Measurements from ENCODE around the gene ALLC.

ALLC gene

GRCh38 chr2:3654011-3654410, 4.0 kb upstream of the ALLC start:
- Histone ChIP-seq H3K27me3 (ENCODE audit: low read depth, low read length) (no peaks in the 10 kb centered on the region), H4K20me1 (ENCODE audit: insufficient read depth, low read length) (no peaks in the 10 kb centered on the region), H3K4me1 (ENCODE audit: low read length) (peaks cover 61% of the 10 kb centered on the region), H3K4me2 (ENCODE audit: low read length) (no peak overlapping the region), H3K9ac (ENCODE audit: low read length) (no peak overlapping the region), H3K36me3 (replicated peaks; ENCODE audit: low read depth, low read length) (no peaks in the 10 kb centered on the region), H3K4me3 (ENCODE audit: low read length) (no peak overlapping the region), H3K27ac (ENCODE audit: low read length) (peak overlapping the region; percentile 22; the same call in 1 of the 2 replicates), H3K9me3 (ENCODE audit: insufficient read depth, low read length) (peaks cover 4% of the 10 kb centered on the region; the same call in 1 of the 2 replicates), H3K79me2 (ENCODE audit: low read length) (no peaks in the 10 kb centered on the region), H2AFZ (ENCODE audit: low read depth, low read length) (no peak overlapping the region)
- TF ChIP-seq CTCF (IDR thresholded peaks at IDR 0.05; ENCODE audit: low read depth, low read length) (no peak), EZH2phosphoT487 (IDR thresholded peaks at IDR 0.05; ENCODE audit: low read depth) (no peak)

GRCh38 chr2:3654531-3655225, 3.3 kb upstream of the ALLC start:
- H4K20me1 ChIP-seq (ENCODE audit: insufficient read depth, low read length): no peaks in the 10 kb centered on the region
- H3K27me3 ChIP-seq (ENCODE audit: low read depth, low read length): no peaks in the 10 kb centered on the region
- no peaks in the 10 kb centered on the region for H3K36me3 ChIP-seq (replicated peaks; ENCODE audit: low read depth, low read length)
- H3K9ac ChIP-seq (ENCODE audit: low read length): no peak overlapping the region
- TF ChIP-seq CTCF (IDR thresholded peaks at IDR 0.05; ENCODE audit: low read depth, low read length): no peak
- TF ChIP-seq EZH2phosphoT487 (IDR thresholded peaks at IDR 0.05; ENCODE audit: low read depth): no peak
- no peaks in the 10 kb centered on the region for H3K79me2 ChIP-seq (ENCODE audit: low read length)
- H3K4me1 ChIP-seq (ENCODE audit: low read length): peaks cover 68% of the 10 kb centered on the region
- H3K4me3 ChIP-seq (ENCODE audit: low read length): no peak overlapping the region
- peak overlapping the region; percentile 29; the same call in 1 of the 2 replicates for H3K4me2 ChIP-seq (ENCODE audit: low read length)
- H2AFZ ChIP-seq (ENCODE audit: low read depth, low read length): no peak overlapping the region
- peak overlapping the region; percentile 22; the same call in 1 of the 2 replicates for H3K27ac ChIP-seq (ENCODE audit: low read length)
- H3K9me3 ChIP-seq (ENCODE audit: insufficient read depth, low read length): peaks cover 4% of the 10 kb centered on the region; the same call in 1 of the 2 replicates

- peaks cover 75% of the 10 kb centered on the region for H3K4me1 ChIP-seq (ENCODE audit: low read length)
- H3K27ac ChIP-seq (ENCODE audit: low read length): peak overlapping the region; percentile 98; the same call in 1 of the 2 replicates
- no peaks in the 10 kb centered on the region for H3K79me2 ChIP-seq (ENCODE audit: low read length)
- no peaks in the 10 kb centered on the region for H3K27me3 ChIP-seq (ENCODE audit: low read depth, low read length)
- H2AFZ ChIP-seq (ENCODE audit: low read depth, low read length): no peak overlapping the region
- H3K9me3 ChIP-seq (ENCODE audit: insufficient read depth, low read length): peaks cover 4% of the 10 kb centered on the region; the same call in 1 of the 2 replicates
- H3K4me2 ChIP-seq (ENCODE audit: low read length): no peak overlapping the region
- no peaks in the 10 kb centered on the region for H4K20me1 ChIP-seq (ENCODE audit: insufficient read depth, low read length)
- no peak overlapping the region for H3K9ac ChIP-seq (ENCODE audit: low read length)
- no peaks in the 10 kb centered on the region for H3K36me3 ChIP-seq (replicated peaks; ENCODE audit: low read depth, low read length)
- no peak overlapping the region for H3K4me3 ChIP-seq (ENCODE audit: low read length)
- TF ChIP-seq EZH2phosphoT487 (IDR thresholded peaks at IDR 0.05; ENCODE audit: low read depth) (no peak), CTCF (IDR thresholded peaks at IDR 0.05; ENCODE audit: low read depth, low read length) (no peak)
These were observed 1.9 kb upstream of the ALLC start for GRCh38 chr2:3655871-3656761.
